ENCODE results near the gene TRIOBP. TPM values are rescaled to one million over a fixed set of nuclear protein-coding genes. Genes with fewer than 3 reads are reported as not detected.

Gene TRIOBP
- total RNA-seq, 1 experiment from 2014 or later = 66.9 TPM

DNA sequence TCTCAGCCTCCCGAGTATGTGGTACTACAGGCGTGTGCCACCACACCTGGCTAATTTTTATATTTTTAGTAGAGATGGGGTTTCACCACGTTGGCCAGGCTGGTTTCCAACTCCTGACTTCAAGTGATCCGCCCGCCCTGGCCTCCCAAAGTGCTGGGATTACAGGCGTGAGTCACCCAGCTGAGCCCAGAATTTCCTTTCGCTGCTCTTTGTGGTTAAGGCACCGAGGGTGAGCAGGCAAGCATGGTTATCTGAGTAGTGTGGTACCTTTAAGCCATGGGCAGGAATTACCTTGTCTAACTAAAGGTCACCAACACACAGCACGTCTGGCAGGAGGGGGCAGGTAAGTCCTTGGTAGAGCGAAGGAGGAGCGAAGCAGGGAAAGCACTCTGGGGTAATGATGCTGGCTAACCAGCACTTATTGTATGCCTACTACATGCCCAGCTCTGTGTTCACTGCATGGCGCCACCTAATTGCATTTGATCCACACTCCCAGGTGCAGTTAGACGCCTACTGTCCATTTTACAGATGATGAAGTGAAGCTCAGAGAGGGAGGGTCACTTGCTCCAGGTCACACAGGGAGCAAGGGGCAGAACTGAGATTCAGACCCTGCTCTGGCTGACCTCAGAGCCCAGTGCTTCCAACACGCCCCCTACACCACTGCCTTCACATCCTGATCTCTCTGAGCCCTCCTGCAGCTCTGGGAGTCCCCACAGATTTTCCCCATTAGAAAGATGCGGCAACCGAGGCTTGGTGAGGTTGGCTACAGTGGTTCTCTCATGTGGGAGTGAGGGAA is 45.7 kb downstream of the TRIOBP start:
- Histone ChIP-seq H3K27me3 (ENCODE audit: control insufficient read depth, insufficient read depth, low read length) (peaks cover 5% of the 10 kb centered on the region), H3K36me3 (replicated peaks; ENCODE audit: control insufficient read depth, insufficient read depth, low read length) (peaks cover 4% of the 10 kb centered on the region), H3K4me3 (ENCODE audit: insufficient read depth, low read depth, low read length) (no peak overlapping the region)
- DNase-seq = no peak

DNA sequence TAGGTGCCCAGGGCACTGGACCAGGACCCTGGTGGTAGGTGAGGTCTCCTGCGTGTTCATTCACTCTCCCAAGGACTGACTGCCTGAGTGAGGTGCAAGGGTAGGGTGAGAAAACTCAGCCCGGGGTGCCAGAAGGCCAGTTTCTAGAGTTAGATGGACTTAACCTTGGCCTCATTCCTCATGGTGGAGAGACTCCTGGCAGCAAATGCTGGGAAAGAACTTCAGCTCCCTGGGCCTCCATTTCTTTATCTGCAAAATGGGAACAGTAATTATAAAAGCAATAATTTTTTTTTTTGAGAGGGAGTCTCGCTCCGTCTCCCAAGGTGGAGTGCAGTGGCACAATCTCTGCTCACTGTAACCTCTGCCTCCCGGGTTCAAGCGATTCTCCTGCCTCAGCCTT is 47.7 kb downstream of the TRIOBP start:
- peaks cover 4% of the 10 kb centered on the region for H3K36me3 ChIP-seq (replicated peaks; ENCODE audit: control insufficient read depth, insufficient read depth, low read length)
- no peak overlapping the region for H3K4me3 ChIP-seq (ENCODE audit: insufficient read depth, low read depth, low read length)
- no peak for DNase-seq
- peaks cover 3% of the 10 kb centered on the region for H3K27me3 ChIP-seq (ENCODE audit: control insufficient read depth, insufficient read depth, low read length)

DNA sequence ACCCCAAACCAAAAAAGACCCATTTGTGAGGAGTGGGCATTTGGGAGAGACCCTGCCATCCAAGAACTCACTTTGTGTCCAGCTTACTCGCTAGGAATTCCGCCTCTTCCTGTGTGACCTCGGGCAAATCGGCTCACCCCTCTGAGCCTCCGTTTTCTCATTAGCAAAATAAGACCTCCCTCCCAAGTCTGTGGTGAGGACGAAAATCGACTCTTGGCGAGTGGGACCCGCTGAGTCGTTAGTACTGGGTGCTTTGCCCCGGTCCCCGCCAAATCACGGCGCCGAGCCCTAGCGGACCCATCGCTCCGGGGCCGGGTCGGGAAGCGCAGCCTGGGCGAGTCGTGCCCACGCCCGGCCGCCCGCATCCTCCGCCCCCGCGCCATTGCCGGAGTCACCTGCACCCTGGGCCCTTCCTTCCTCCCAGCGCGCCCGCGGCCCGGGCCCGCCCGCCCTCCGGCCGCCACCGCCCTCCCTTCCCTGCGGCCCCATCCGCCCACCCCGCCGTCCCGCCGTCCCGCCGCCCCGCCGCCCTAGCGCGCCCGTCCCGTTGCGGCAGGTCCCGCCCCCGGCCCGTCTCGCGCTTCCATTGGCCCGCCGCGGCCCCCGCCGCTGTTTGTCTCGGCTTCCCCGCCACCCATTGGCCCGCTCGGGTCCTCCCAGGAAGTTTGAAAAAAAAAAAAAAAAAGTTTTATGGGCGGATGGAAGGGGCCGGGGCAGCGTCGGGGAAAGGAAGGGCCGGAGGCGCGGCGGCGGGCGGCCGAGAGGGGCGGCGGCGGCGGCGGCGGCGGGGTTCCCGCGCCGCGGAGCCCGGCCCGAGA is 48.9 kb downstream of the TRIOBP start:
- Histone ChIP-seq H3K27me3 (ENCODE audit: control insufficient read depth, insufficient read depth, low read length) (no peaks in the 10 kb centered on the region), H3K4me3 (ENCODE audit: insufficient read depth, low read depth, low read length) (peak overlapping the region; percentile 92), H3K36me3 (replicated peaks; ENCODE audit: control insufficient read depth, insufficient read depth, low read length) (peaks cover 2% of the 10 kb centered on the region)
- DNase-seq = peak; percentile 99

DNA sequence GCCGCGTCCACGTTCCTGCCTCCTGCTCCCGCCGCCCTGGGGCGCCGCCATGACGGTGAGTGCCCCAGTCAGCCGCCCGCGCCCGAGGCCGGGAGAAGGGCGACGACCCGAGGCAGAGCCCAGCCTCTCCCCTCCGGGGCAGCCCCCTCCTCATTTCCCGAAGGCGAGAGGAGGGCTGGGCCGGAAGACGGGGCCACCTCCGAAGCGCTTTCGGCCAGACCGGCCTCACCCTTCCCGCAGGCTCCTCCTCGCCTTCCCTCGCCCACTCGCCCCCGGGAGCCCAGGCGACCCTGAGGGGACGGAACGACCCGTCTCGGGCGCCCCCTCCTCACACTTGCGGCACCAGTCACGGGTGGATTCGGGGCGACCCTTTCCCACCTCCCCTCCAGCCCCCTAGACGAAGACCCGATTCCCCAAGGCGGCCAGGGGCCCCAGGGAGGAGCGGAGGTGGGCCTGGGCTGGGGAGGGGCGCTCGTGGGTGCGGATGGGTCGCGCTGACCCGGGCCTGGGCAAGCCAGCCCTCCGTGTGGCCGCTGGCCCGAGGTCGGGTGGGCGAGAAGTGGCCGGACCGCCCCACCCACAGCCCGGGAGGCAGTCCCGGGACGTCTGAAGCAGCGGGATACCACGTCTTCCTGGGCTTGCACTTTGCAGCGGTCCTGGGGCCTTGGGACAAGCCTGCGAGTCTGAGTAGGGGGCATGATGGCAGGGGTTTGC is 49.7 kb downstream of the TRIOBP start:
- H3K4me3 ChIP-seq (ENCODE audit: insufficient read depth, low read depth, low read length) = peak overlapping the region; percentile 92
- H3K27me3 ChIP-seq (ENCODE audit: control insufficient read depth, insufficient read depth, low read length) = no peaks in the 10 kb centered on the region
- H3K36me3 ChIP-seq (replicated peaks; ENCODE audit: control insufficient read depth, insufficient read depth, low read length) = peaks cover 2% of the 10 kb centered on the region
- peak; percentile 87 for DNase-seq

DNA sequence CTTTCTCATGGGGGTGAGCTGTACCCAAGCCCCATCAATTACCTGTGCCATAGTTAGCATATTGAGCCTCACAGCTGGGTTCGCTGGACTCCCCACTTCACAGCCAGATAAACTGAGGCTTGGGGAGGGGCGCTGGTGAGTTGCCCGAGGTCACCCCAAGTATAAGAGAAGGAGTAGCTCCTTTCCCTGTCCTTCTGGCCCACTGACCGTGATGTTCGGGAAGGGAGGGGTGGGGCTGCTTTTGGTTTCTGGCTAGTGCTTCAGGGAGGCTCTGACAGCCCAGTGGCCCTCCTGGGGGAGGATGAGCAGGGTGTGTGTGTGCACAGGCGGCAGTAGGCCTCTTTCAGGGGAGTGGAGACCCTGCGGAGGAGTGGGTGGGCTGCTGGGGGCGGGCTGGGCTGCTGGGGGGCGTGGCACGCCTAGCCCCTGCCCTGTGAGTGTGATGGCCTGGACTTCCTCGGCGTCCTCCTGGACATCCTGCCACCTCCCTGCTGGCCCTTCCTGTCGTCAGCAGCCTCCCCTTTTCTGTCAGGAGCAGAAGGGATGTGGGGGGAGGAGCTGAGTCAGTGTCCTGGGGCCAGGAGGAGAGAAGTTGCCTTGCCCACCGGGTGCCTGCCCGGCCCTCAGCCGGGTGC is 50.3 kb downstream of the TRIOBP start:
- Histone ChIP-seq H3K36me3 (replicated peaks; ENCODE audit: control insufficient read depth, insufficient read depth, low read length) (peaks cover 2% of the 10 kb centered on the region), H3K4me3 (ENCODE audit: insufficient read depth, low read depth, low read length) (peak overlapping the region; percentile 92), H3K27me3 (ENCODE audit: control insufficient read depth, insufficient read depth, low read length) (no peaks in the 10 kb centered on the region)
- peak; percentile 70 for DNase-seq

DNA sequence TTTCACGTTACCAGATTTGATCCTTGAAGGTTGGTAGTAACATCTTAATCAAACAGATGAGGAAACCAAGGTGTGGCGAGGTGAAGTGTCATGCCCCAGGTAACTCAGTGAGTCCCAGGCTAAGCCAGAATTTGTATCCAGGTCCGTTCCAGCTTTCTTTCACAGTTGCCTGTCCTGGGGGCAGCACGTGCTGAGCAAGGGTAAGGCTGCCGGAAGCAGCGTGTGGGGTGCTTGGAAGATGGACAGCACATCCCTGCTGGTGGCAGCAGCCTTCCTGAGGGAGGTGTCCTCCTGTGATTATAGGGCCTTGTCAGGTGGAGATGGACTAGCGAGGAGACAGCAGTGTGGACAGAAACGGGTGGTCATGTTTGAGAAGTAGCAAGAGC is 50.9 kb downstream of the TRIOBP start:
- no peaks in the 10 kb centered on the region for H3K27me3 ChIP-seq (ENCODE audit: control insufficient read depth, insufficient read depth, low read length)
- no peak overlapping the region for H3K4me3 ChIP-seq (ENCODE audit: insufficient read depth, low read depth, low read length)
- H3K36me3 ChIP-seq (replicated peaks; ENCODE audit: control insufficient read depth, insufficient read depth, low read length) = peaks cover 2% of the 10 kb centered on the region
- DNase-seq = no peak

- no peak overlapping the region for H3K4me3 ChIP-seq (ENCODE audit: insufficient read depth, low read depth, low read length)
- no peak for DNase-seq
- peaks cover 2% of the 10 kb centered on the region for H3K36me3 ChIP-seq (replicated peaks; ENCODE audit: control insufficient read depth, insufficient read depth, low read length)
- H3K27me3 ChIP-seq (ENCODE audit: control insufficient read depth, insufficient read depth, low read length) = no peaks in the 10 kb centered on the region
These were observed 51.8 kb downstream of the TRIOBP start for GRCh38 chr22:37748659-37749058.

DNA sequence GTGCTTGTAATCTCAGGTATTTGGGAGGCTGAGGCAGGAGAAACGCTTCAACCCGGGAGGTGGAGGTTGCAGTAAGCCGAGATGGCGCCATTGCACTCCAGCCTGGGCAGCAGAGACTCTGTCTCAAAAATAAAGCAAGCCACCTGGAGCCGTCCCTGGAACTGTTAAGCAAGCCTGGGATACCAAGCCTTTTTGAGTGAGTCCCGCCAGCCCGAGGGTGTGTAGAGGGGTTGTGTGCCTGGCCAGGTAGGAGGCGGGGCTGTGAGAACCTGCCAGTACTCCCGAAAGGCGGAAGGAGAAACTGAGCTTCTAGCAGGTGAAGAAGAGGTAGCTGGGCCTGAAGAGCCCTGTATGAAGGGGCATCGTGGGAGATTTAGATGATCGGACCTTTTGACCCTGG is 52.4 kb downstream of the TRIOBP start:
- Histone ChIP-seq H3K4me3 (ENCODE audit: insufficient read depth, low read depth, low read length) (no peak overlapping the region), H3K36me3 (replicated peaks; ENCODE audit: control insufficient read depth, insufficient read depth, low read length) (peaks cover 2% of the 10 kb centered on the region), H3K27me3 (ENCODE audit: control insufficient read depth, insufficient read depth, low read length) (no peaks in the 10 kb centered on the region)
- no peak for DNase-seq

DNA sequence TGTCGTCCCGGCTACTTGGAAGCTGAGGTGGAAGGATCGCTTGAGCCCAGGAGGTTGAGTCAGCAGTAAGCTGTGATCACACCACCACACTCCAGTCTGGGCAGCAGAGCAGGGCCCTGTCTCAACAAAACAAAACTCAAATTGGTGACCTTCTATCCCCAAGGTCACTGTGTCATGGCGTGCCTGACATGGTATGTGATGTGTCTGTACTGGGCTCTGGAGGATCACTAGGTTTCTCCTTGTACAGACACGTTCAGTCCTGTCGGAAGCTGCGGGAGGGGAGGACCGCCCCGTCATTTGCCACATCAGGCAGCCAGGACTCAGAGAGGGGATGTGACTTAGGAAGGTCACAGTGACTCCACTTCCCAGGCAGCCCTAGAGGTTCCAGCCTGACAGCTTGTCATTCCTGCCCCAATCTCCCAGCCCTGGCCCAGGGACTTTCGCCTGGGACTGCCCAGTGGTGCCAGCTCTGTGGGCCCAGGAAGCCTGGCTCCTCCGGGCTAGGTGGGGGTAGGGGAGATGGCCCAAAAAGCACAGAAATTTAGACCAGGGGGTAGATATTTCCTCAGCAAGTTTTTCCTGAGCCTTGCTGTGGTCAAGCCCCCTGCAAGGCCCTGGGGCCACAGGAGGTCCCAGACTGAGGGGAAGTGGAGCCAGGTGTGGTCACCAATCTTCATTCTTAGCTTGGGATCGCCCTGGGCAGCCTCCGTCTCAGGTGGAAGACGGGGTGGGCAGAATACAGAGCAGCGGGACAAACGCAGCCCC is 53.2 kb downstream of the TRIOBP start:
- Histone ChIP-seq H3K27me3 (ENCODE audit: control insufficient read depth, insufficient read depth, low read length) (no peaks in the 10 kb centered on the region), H3K4me3 (ENCODE audit: insufficient read depth, low read depth, low read length) (no peak overlapping the region), H3K36me3 (replicated peaks; ENCODE audit: control insufficient read depth, insufficient read depth, low read length) (no peaks in the 10 kb centered on the region; the same call in 1 of the 2 replicates)
- no peak for DNase-seq

DNA sequence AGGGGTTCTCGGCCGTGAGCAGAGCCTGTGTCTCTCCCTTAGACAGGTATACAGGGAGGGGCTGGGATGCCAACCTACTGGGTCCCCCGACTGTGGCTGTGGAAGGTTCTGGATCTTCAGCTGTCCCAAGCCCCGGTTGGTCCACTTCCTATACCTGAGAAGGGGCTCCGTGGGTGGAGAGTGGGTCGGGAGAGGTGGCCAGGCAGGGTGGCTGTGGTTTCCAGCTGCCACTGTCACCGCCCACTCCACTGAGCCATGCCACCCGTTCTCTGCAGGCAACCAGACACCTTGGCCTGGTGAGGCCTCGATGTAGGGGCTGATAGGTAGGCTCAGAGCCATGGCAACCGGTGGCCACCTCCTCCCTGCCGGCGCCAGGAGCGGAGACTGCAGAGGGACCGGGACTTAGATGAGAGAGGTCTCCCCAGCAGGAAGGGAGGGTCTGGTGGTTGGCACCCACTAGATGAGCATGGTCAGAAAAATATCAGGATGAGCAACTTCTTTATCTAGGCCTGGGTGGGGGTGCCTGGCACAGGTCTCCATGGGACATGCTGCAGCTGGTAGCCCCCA is 53.8 kb downstream of the TRIOBP start:
- Histone ChIP-seq H3K27me3 (ENCODE audit: control insufficient read depth, insufficient read depth, low read length) (no peaks in the 10 kb centered on the region), H3K4me3 (ENCODE audit: insufficient read depth, low read depth, low read length) (no peak overlapping the region), H3K36me3 (replicated peaks; ENCODE audit: control insufficient read depth, insufficient read depth, low read length) (peaks cover 3% of the 10 kb centered on the region)
- no peak for DNase-seq

DNA sequence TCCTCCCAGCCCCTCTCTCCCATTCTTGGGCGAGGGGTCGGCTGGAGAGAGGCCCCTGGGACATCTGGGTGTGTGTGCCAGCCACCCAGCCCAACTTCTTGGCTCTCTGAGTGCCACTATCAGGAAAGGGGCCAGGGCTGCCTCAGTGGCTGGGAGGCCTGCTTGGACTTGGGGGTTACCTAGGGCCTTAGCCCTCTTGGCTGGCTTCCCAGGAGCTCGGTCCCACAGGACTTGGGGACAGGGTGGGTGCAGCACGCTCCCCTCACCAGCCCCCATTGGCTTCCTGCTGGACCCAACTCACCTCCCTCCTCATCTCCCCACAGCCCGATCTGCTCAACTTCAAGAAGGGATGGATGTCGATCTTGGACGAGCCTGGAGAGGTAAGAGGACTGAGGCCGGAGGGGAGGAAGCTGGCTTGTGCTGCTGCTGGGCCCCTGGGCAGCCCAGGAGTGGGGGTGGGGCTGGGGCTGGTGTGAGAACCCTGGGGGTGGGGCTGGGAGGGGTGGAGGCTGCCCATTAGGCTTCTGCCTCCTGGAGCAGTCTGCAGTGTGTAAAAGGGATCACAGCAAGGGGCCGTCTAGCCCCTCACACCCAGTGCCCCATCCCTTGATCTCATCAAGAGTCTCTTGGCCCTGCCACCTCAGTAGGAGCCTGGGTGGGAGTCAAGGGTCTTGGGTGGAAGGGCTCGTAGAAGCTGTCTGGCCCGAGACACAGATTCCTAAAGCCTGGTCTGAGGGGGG is 54.8 kb downstream of the TRIOBP start:
- H3K27me3 ChIP-seq (ENCODE audit: control insufficient read depth, insufficient read depth, low read length) = no peaks in the 10 kb centered on the region
- peaks cover 3% of the 10 kb centered on the region for H3K36me3 ChIP-seq (replicated peaks; ENCODE audit: control insufficient read depth, insufficient read depth, low read length)
- H3K4me3 ChIP-seq (ENCODE audit: insufficient read depth, low read depth, low read length) = no peak overlapping the region
- no peak for DNase-seq

DNA sequence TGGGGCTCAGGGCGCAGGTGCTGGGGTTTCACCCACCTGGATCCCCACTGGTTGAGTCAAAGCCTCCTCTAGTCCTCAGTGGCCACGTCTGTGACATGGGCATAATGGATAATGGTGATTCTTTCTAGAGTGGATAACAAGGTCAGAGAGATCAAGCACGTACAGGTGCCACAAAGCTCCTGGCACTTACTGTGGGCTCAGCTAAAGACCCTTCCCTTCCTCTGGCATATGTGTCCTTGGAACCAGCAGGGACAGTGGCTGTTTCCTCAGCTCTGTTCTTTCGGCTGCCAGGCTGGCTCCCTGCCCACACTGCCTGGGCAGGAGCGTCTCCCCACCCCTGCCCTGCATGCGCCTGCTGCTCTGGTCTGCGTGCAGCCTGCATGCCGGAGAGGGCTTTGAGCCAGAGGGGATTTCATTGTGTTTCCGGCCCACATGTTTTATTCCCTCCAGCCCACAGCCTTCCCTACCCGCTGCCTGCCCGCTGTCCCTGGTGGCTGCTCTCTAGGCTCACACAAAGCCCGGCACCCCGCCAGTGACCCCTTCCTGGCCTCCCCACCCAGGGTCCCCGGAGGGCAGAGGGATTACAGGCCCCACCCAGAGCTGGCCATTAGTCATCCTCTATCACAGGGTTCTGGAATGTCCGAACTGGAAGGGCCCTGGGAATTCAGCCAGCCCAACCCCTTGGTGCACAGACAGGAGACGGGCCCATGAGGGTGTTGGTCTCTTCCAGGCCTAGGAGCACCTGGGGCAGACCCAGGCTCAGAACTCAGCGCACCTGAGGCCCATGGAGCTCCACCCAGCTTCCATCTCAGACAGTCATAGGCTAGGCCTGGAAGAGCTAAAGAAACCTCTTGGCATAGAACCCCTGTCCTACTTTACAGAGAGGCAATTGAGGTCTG is 55.6 kb downstream of the TRIOBP start:
- no peak overlapping the region for H3K4me3 ChIP-seq (ENCODE audit: insufficient read depth, low read depth, low read length)
- no peaks in the 10 kb centered on the region for H3K27me3 ChIP-seq (ENCODE audit: control insufficient read depth, insufficient read depth, low read length)
- H3K36me3 ChIP-seq (replicated peaks; ENCODE audit: control insufficient read depth, insufficient read depth, low read length) = peaks cover 3% of the 10 kb centered on the region
- DNase-seq = no peak

Measured in H7 (cell line).